Fibroblast of the conjunctiva (primary cell): ENCODE results near the gene LRP8.

Experiments used
- DNase-seq: peaks from one replicate; pipeline ENCODE4 v3.0.0-alpha.2; 2010; ENCODE audit warnings: low read depth

Gene LRP8

GRCh38 chr1:53281133-53281532, 46.7 kb downstream of the LRP8 start:
- no peak for DNase-seq

- DNase-seq = no peak
Measured at GRCh38 chr1:53280496-53280895, 47.4 kb downstream of the LRP8 start.

GRCh38 chr1:53279296-53280200, 48.3 kb downstream of the LRP8 start:
- no peak for DNase-seq

GRCh38 chr1:53278298-53278725, 49.6 kb downstream of the LRP8 start:
- no peak for DNase-seq

- no peak for DNase-seq
Measured at GRCh38 chr1:53277326-53277725, 50.5 kb downstream of the LRP8 start.

GRCh38 chr1:53276902-53277281, 51.0 kb downstream of the LRP8 start:
- no peak for DNase-seq

- DNase-seq = no peak
Measured at GRCh38 chr1:53276153-53276901, 51.5 kb downstream of the LRP8 start.

GRCh38 chr1:53275566-53275965, 52.3 kb downstream of the LRP8 start:
- DNase-seq = no peak

GRCh38 chr1:53274541-53275185, 53.2 kb downstream of the LRP8 start:
- DNase-seq = no peak

GRCh38 chr1:53274026-53274425, 53.8 kb downstream of the LRP8 start:
- DNase-seq = no peak

- DNase-seq = no peak
Measured at GRCh38 chr1:53273526-53273925, 54.3 kb downstream of the LRP8 start.

GRCh38 chr1:53272349-53272748, 55.5 kb downstream of the LRP8 start:
- no peak for DNase-seq

GRCh38 chr1:53271446-53272090, 56.3 kb downstream of the LRP8 start:
- no peak for DNase-seq

GRCh38 chr1:53270873-53271272, 57.0 kb downstream of the LRP8 start:
- DNase-seq = no peak

- no peak for DNase-seq
Measured at GRCh38 chr1:53270107-53270506, 57.8 kb downstream of the LRP8 start.

GRCh38 chr1:53267761-53268160, 60.1 kb downstream of the LRP8 start:
- no peak for DNase-seq

- DNase-seq = no peak
Measured at GRCh38 chr1:53266038-53266437, 61.8 kb downstream of the LRP8 start.

- DNase-seq = no peak
Measured at GRCh38 chr1:53265581-53265980, 62.3 kb downstream of the LRP8 start.

- no peak for DNase-seq
Measured at GRCh38 chr1:53264048-53264447, 63.8 kb downstream of the LRP8 start.

GRCh38 chr1:53262000-53262399, 65.9 kb downstream of the LRP8 start:
- no peak for DNase-seq

GRCh38 chr1:53260631-53261247, 67.1 kb downstream of the LRP8 start:
- DNase-seq = no peak

- no peak for DNase-seq
Measured at GRCh38 chr1:53259932-53260331, 67.9 kb downstream of the LRP8 start.
